MCF 10A (cell line): Measurements from ENCODE around the gene TKFC. TPM values are rescaled to one million over a fixed set of nuclear protein-coding genes. Genes with fewer than 3 reads are reported as not detected.
A peak's percentile ranks its signal among the peaks of the same experiment; 100 is the strongest.

Experiments used
- BruUV-seq: library from RNA; stranded (reverse); fragments of 400-500 nt; replicated peaks from 2 replicates; lab custom pipeline; 2021; lab: Mats Ljungman, UMichigan
- CTCF ChIA-PET: fragments of 300-600 bp; sonication (Branson Sonifier 250); formaldehyde crosslinking; extraction: SDS; loops from one replicate; lab custom pipeline; 2021; ENCODE audit warnings: antibody characterized with exemption, inconsistent platforms; lab: Yijun Ruan, JAX
- POLR2A ChIA-PET: fragments of 300-600, 350-650 bp; sonication (Branson Sonifier 250); formaldehyde crosslinking; extraction: SDS; loops from one replicate; lab custom pipeline; 2020; ENCODE audit warnings: antibody characterized with exemption, inconsistent platforms; lab: Yijun Ruan, JAX
- DNase-seq: peaks from one replicate; pipeline ENCODE4 v3.0.0-alpha.2; 2018; ENCODE audit not compliant: unreplicated experiment
- H3K27ac Mint-ChIP-seq: one replicate; pipeline ENCODE4 v1.8.0; 2022; ENCODE audit warnings: mild to moderate bottlenecking, low read depth, mixed read lengths; ENCODE audit not compliant: unreplicated experiment
- H3K27me3 Mint-ChIP-seq: one replicate; pipeline ENCODE4 v1.8.0; 2022; ENCODE audit warnings: mixed read lengths; ENCODE audit not compliant: insufficient read depth, unreplicated experiment
- H3K36me3 Mint-ChIP-seq: one replicate; pipeline ENCODE4 v1.8.0; 2022; ENCODE audit warnings: mild to moderate bottlenecking, moderate library complexity, mixed read lengths; ENCODE audit not compliant: insufficient read depth, unreplicated experiment
- H3K4me1 Mint-ChIP-seq: one replicate; pipeline ENCODE4 v1.8.0; 2022; ENCODE audit warnings: mixed read lengths; ENCODE audit not compliant: insufficient read depth, unreplicated experiment
- H3K4me3 Mint-ChIP-seq: one replicate; pipeline ENCODE4 v1.8.0; 2022; ENCODE audit warnings: mild to moderate bottlenecking, moderate library complexity, mixed read lengths; ENCODE audit not compliant: unreplicated experiment
- H3K9me3 Mint-ChIP-seq: one replicate; pipeline ENCODE4 v1.8.0; 2022; ENCODE audit warnings: mixed read lengths; ENCODE audit not compliant: unreplicated experiment
- CTCF ChIP-seq: fragments of 200-600 bp; IDR thresholded peaks from one replicate; pipeline ENCODE4 v1.8.0; 2022; ENCODE audit warnings: antibody characterized with exemption, mild to moderate bottlenecking; ENCODE audit not compliant: unreplicated experiment
- intact Hi-C: fragments of 100-400 bp; cut with micrococcal nuclease; formaldehyde crosslinking; loops from 2 replicates; pipeline ENCODE4 v1.14.1; 2022
- total RNA-seq: library from RNA; stranded (reverse); gene quantifications from 2 replicates; pipeline ENCODE4 v1.2.3, GENCODE V29; 2022

Gene TKFC
- total RNA-seq, 1 experiment from 2014 or later, result 93.7 TPM

- H3K4me1 Mint-ChIP-seq, result peaks cover 7% of the 10 kb centered on the region
- no peaks in the 10 kb centered on the region for H3K9me3 Mint-ChIP-seq
- H3K4me3 Mint-ChIP-seq, result no peak overlapping the region
- H3K27ac Mint-ChIP-seq, result peak overlapping the region; percentile 63
- DNase-seq, result no peak
- TF ChIP-seq CTCF, result no peak
- ChIA-PET CTCF (interaction anchor here (1.0 to 10.1 kb wide), 5 partner anchors 12 to 54 kb away, joined by 4 to 439 read pairs (median 80); partner anchors contain the start of genes CYB561A3, TMEM138 and TMEM216), POLR2A (interaction anchor here (0.8 to 10.7 kb wide), 5 partner anchors 12 to 44 kb away, joined by 3 to 220 read pairs (median 5); partner anchors contain the start of genes CYB561A3 and TMEM138)
- peaks cover 31% of the 10 kb centered on the region for H3K36me3 Mint-ChIP-seq
- intact Hi-C loops, result loop anchor here (10.0 kb wide), 1 partner anchor 85 kb away; no protein-coding TSS in a partner anchor
- BruUV-seq, result no TSS peak
- H3K27me3 Mint-ChIP-seq, result no peaks in the 10 kb centered on the region
Measured at GRCh38 chr11:61339490-61339878, 6.5 kb downstream of the TKFC start.

GRCh38 chr11:61340979-61341378 is 8.0 kb downstream of the TKFC start:
- Mint-ChIP-seq H3K36me3 (peaks cover 36% of the 10 kb centered on the region), H3K27ac (no peak overlapping the region), H3K27me3 (no peaks in the 10 kb centered on the region), H3K4me3 (no peak overlapping the region), H3K4me1 (peaks cover 3% of the 10 kb centered on the region), H3K9me3 (no peaks in the 10 kb centered on the region)
- CTCF ChIA-PET, result interaction anchor here (1.4 to 10.1 kb wide), 2 partner anchors 11 to 43 kb away, joined by 6 to 439 read pairs; no protein-coding TSS in a partner anchor
- DNase-seq, result no peak
- POLR2A ChIA-PET, result no interaction called here
- no peak for TF ChIP-seq CTCF
- BruUV-seq, result no TSS peak
- intact Hi-C loops, result no loop called here

GRCh38 chr11:61341706-61342105 is 8.7 kb downstream of the TKFC start:
- H3K4me3 Mint-ChIP-seq, result no peak overlapping the region
- no peaks in the 10 kb centered on the region for H3K9me3 Mint-ChIP-seq
- no TSS peak for BruUV-seq
- intact Hi-C loops, result no loop called here
- ChIA-PET CTCF (interaction anchor here (1.0 to 10.1 kb wide), 4 partner anchors 10 to 51 kb away, joined by 3 to 439 read pairs (median 6); partner anchors contain the start of gene TMEM216), POLR2A (interaction anchor here (1.2 kb wide), 1 partner anchor 20 kb away, joined by 7 read pairs; the partner anchor contains the start of genes CYB561A3 and TMEM138)
- peaks cover 3% of the 10 kb centered on the region for H3K4me1 Mint-ChIP-seq
- TF ChIP-seq CTCF, result no peak
- no peaks in the 10 kb centered on the region for H3K27me3 Mint-ChIP-seq
- no peak for DNase-seq
- H3K27ac Mint-ChIP-seq, result peak overlapping the region; percentile 74
- H3K36me3 Mint-ChIP-seq, result peaks cover 43% of the 10 kb centered on the region

- no peaks in the 10 kb centered on the region for H3K27me3 Mint-ChIP-seq
- ChIA-PET POLR2A (interaction anchor here (1.2 kb wide), 1 partner anchor 20 kb away, joined by 7 read pairs; the partner anchor contains the start of genes CYB561A3 and TMEM138), CTCF (interaction anchor here (1.0 to 10.1 kb wide), 4 partner anchors 9 to 50 kb away, joined by 3 to 439 read pairs (median 6); partner anchors contain the start of gene TMEM216)
- TF ChIP-seq CTCF, result no peak
- DNase-seq, result no peak
- H3K4me3 Mint-ChIP-seq, result no peak overlapping the region
- peaks cover 42% of the 10 kb centered on the region for H3K36me3 Mint-ChIP-seq
- H3K9me3 Mint-ChIP-seq, result no peaks in the 10 kb centered on the region
- intact Hi-C loops, result no loop called here
- BruUV-seq, result no TSS peak
- H3K4me1 Mint-ChIP-seq, result no peaks in the 10 kb centered on the region
- H3K27ac Mint-ChIP-seq, result peak overlapping the region; percentile 74
Measured at GRCh38 chr11:61342207-61342803, 9.3 kb downstream of the TKFC start.
